Spleen (tissue), 7 donors: ENCODE results near the gene MYO10.

Experiments
- POLR2A ChIP-seq, 3 donors: fragments of 450-650 bp; IDR thresholded peaks; one replicate each; pipeline ENCODE4 v1.5.1; 2017; ENCODE audit warnings: antibody characterized with exemption in 3 of 3, mild to moderate bottlenecking in 1 of 3
- TF ChIP-seq, protein P1 (sequence below), 11 experiments: fragments of 200-600 bp in 7 of 11; fragments of 450-650 bp in 4 of 11; sonication (generic) in 4 of 11; IDR thresholded peaks in 8 of 11; conservative IDR thresholded peaks in 3 of 11; 1 replicate in 7 of 11; 2 replicates in 4 of 11; pipeline versions ENCODE4 v1.4.0 to v1.8.0; 2016 to 2021; ENCODE audit warnings: antibody characterized with exemption in 11 of 11, inconsistent platforms in 4 of 11, mild to moderate bottlenecking in 1 of 11
- donor health status: DM: no; HTN: no; CAD: no; lungs with moderate emphysema.
- donor health status: DM: no; HTN: no; CAD: no.
- donor health status: DM: no; HTN: no; CAD: no.

DNA sequence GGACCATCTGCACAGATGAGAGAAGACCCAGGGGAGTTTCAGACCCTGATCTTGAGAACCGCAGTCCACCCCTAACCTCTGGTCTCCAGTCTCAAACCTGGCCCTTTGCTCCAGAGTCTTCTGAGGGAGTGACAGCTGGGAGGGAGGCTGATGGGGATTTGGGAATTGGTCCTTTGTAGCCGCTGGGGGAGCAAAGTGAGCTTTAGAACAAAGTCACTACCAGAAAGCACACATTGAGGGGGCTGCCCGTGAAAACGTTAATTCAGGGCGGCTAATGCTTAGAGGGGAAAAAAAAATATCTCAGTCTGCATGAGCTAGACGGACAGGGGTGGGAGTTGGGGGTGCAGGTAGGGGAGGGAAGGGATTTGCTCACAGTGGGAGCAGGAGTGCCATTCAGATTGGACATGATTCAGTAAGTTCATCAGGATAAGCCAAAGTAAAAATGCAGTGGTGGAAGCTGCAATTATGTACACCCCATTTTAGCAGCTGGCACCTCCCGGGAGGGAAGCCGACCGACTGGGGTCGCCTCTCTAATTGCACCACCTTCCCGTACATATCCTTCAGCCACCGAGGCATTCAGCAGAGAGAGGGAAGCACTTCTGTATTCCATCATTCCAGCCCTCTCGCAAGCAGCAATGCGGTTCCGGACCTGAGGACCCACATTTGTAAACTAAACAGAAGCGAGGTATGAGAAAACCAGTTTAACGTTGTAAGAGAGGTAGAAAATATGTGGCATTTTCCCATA is 195.8 kb downstream of the MYO10 start:
- TF ChIP-seq, protein P1, sequence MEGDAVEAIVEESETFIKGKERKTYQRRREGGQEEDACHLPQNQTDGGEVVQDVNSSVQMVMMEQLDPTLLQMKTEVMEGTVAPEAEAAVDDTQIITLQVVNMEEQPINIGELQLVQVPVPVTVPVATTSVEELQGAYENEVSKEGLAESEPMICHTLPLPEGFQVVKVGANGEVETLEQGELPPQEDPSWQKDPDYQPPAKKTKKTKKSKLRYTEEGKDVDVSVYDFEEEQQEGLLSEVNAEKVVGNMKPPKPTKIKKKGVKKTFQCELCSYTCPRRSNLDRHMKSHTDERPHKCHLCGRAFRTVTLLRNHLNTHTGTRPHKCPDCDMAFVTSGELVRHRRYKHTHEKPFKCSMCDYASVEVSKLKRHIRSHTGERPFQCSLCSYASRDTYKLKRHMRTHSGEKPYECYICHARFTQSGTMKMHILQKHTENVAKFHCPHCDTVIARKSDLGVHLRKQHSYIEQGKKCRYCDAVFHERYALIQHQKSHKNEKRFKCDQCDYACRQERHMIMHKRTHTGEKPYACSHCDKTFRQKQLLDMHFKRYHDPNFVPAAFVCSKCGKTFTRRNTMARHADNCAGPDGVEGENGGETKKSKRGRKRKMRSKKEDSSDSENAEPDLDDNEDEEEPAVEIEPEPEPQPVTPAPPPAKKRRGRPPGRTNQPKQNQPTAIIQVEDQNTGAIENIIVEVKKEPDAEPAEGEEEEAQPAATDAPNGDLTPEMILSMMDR (IDR thresholded peaks at IDR 0.05 in 8 of 11, conservative IDR thresholded peaks at IDR 0.05 in 3 of 11): no peak
- TF ChIP-seq POLR2A (IDR thresholded peaks at IDR 0.05): no peak
